ENCODE measurements around the gene NCAPG2. TPM values are rescaled to one million over a fixed set of nuclear protein-coding genes. Genes with fewer than 3 reads are reported as not detected.

Gene NCAPG2
- polyA plus RNA-seq, 1 experiment: 14.8 TPM

DNA sequence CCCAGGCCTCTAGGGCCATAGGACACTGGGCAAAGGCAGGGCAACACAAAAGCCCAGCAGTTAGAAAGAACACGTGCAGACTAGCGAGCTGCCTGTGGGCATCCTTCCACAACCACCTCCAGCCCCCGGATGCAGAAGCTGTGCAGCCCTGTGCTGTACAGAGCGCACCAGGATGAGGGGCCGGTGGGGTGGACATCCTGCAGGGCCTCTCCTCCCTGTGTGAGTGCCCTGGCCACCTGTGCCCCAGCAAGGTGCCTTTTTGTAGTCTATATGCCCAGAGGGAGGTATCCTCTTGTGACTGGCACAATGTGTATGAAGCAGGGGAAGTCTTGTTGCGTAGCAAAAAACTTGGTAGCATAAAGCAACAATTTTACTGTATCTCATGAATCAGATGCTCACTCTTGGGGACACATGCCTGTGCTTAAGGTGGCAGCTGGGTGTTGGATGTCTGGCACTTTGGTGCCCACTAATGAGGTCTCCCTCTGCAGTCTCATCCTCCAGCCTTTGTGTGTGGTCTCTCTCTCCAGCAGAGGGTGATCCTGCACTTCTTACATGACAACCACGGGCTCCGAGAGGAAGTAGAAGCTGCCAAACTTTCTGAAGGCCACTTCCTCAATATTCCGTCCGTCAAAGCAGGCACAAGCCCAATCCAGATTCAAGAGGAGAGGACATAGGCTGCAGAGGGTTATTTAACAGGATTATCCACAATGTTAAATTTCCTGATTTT, 8.7 kb downstream of the NCAPG2 start:
- no peak overlapping the region for H3K27ac ChIP-seq (ENCODE audit: low read depth, low read length)

DNA sequence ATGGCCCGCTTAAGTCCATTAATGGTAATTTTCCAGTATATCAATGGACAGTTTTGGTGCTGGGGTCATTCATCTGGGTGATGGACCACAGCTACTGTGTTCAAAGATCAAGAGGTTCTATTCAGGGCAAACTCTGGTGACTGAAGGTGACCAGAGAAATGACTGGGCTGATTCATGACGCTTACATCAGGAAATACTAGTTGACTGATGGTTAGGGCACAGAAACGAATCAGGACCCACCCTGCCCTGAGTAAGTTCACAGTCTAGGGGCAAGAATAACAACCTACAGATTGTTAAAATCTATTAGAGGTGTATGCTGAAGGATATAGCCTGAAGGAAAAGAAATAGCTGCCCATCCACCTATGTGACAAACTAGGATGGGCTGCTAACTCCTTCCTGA, 9.5 kb downstream of the NCAPG2 start:
- no peak for DNase-seq (ENCODE audit: low read depth, low spot score)
- H3K27ac ChIP-seq (ENCODE audit: low read depth, low read length): no peak overlapping the region
- no peak overlapping the region for H3K4me3 ChIP-seq (ENCODE audit: low read depth, low read length)
- no peaks in the 10 kb centered on the region for H3K27me3 ChIP-seq (ENCODE audit: control insufficient read depth, insufficient read depth, low read length)
- TF ChIP-seq, protein P1, sequence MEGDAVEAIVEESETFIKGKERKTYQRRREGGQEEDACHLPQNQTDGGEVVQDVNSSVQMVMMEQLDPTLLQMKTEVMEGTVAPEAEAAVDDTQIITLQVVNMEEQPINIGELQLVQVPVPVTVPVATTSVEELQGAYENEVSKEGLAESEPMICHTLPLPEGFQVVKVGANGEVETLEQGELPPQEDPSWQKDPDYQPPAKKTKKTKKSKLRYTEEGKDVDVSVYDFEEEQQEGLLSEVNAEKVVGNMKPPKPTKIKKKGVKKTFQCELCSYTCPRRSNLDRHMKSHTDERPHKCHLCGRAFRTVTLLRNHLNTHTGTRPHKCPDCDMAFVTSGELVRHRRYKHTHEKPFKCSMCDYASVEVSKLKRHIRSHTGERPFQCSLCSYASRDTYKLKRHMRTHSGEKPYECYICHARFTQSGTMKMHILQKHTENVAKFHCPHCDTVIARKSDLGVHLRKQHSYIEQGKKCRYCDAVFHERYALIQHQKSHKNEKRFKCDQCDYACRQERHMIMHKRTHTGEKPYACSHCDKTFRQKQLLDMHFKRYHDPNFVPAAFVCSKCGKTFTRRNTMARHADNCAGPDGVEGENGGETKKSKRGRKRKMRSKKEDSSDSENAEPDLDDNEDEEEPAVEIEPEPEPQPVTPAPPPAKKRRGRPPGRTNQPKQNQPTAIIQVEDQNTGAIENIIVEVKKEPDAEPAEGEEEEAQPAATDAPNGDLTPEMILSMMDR (IDR thresholded peaks at IDR 0.05; ENCODE audit: low read depth, low read length): no peak
- CTCF ChIA-PET: interaction anchor here (0.5 to 4.8 kb wide), 5 partner anchors 38 to 284 kb away, joined by 3 to 73 read pairs (median 4); no protein-coding TSS in a partner anchor
- POLR2A ChIA-PET: interaction anchor here (1.1 kb wide), 1 partner anchor 45 kb away, joined by 3 read pairs; no protein-coding TSS in a partner anchor
- no peaks in the 10 kb centered on the region for H3K9me3 ChIP-seq (ENCODE audit: control insufficient read depth, insufficient read depth, low read length)

More for the DNA sequence above, 8.7 kb downstream of the NCAPG2 start:
- no peaks in the 10 kb centered on the region for H3K27me3 ChIP-seq (ENCODE audit: control insufficient read depth, insufficient read depth, low read length)
- POLR2A ChIA-PET: interaction anchor here (1.2 kb wide), 1 partner anchor 9 kb away, joined by 4 read pairs; the partner anchor contains the start of gene NCAPG2
- CTCF ChIA-PET: interaction anchor here (0.5 to 4.8 kb wide), 15 partner anchors 9 to 283 kb away, joined by 3 to 73 read pairs (median 3); no protein-coding TSS in a partner anchor
- no peak overlapping the region for H3K4me3 ChIP-seq (ENCODE audit: low read depth, low read length)
- peak; percentile 52 for DNase-seq (ENCODE audit: low read depth, low spot score)
- TF ChIP-seq, protein P1 (IDR thresholded peaks at IDR 0.05; ENCODE audit: low read depth, low read length): peak; percentile 76
- no peaks in the 10 kb centered on the region for H3K9me3 ChIP-seq (ENCODE audit: control insufficient read depth, insufficient read depth, low read length)

- H3K27ac ChIP-seq (ENCODE audit: low read depth, low read length): no peak overlapping the region
- no peaks in the 10 kb centered on the region for H3K9me3 ChIP-seq (ENCODE audit: control insufficient read depth, insufficient read depth, low read length)
- DNase-seq (ENCODE audit: low read depth, low spot score): no peak
- TF ChIP-seq, protein P1 (IDR thresholded peaks at IDR 0.05; ENCODE audit: low read depth, low read length): no peak
- ChIA-PET POLR2A (interaction anchor here (1.1 kb wide), 1 partner anchor 45 kb away, joined by 3 read pairs; no protein-coding TSS in a partner anchor), CTCF (interaction anchor here (2.9 to 4.8 kb wide), 2 partner anchors 282 to 284 kb away, joined by 7 to 73 read pairs; no protein-coding TSS in a partner anchor)
- no peaks in the 10 kb centered on the region for H3K27me3 ChIP-seq (ENCODE audit: control insufficient read depth, insufficient read depth, low read length)
- no peak overlapping the region for H3K4me3 ChIP-seq (ENCODE audit: low read depth, low read length)
These were observed 10.0 kb downstream of the NCAPG2 start for GRCh38 chr7:158694650-158695049.

- Histone ChIP-seq H3K27ac (ENCODE audit: low read depth, low read length) (no peak overlapping the region), H3K27me3 (ENCODE audit: control insufficient read depth, insufficient read depth, low read length) (no peaks in the 10 kb centered on the region), H3K4me3 (ENCODE audit: low read depth, low read length) (no peak overlapping the region), H3K9me3 (ENCODE audit: control insufficient read depth, insufficient read depth, low read length) (peaks cover 3% of the 10 kb centered on the region)
- no peak for DNase-seq (ENCODE audit: low read depth, low spot score)
- TF ChIP-seq, protein P1 (IDR thresholded peaks at IDR 0.05; ENCODE audit: low read depth, low read length): no peak
- ChIA-PET POLR2A (no interaction called here), CTCF (interaction anchor here (3.1 kb wide), 1 partner anchor 287 kb away, joined by 15 read pairs; no protein-coding TSS in a partner anchor)
These were observed 15.1 kb downstream of the NCAPG2 start for GRCh38 chr7:158689488-158689887.

GRCh38 chr7:158687406-158687805, 17.2 kb downstream of the NCAPG2 start:
- ChIA-PET CTCF (interaction anchor here (0.7 to 1.2 kb wide), 3 partner anchors 8 to 42 kb away, joined by 3 read pairs; no protein-coding TSS in a partner anchor), POLR2A (no interaction called here)
- TF ChIP-seq, protein P1 (IDR thresholded peaks at IDR 0.05; ENCODE audit: low read depth, low read length): no peak
- no peak overlapping the region for H3K4me3 ChIP-seq (ENCODE audit: low read depth, low read length)
- no peaks in the 10 kb centered on the region for H3K27me3 ChIP-seq (ENCODE audit: control insufficient read depth, insufficient read depth, low read length)
- peaks cover 3% of the 10 kb centered on the region for H3K9me3 ChIP-seq (ENCODE audit: control insufficient read depth, insufficient read depth, low read length)
- no peak for DNase-seq (ENCODE audit: low read depth, low spot score)
- no peak overlapping the region for H3K27ac ChIP-seq (ENCODE audit: low read depth, low read length)

Data from AG04450 (cell line).